NCI-H510A (cell line): ENCODE measurements around the gene ZDHHC13.

Source experiments
- DNase-seq: peaks from one replicate; lab custom pipeline; 2025; lab: John Stamatoyannopoulos, UW

Gene ZDHHC13

DNA sequence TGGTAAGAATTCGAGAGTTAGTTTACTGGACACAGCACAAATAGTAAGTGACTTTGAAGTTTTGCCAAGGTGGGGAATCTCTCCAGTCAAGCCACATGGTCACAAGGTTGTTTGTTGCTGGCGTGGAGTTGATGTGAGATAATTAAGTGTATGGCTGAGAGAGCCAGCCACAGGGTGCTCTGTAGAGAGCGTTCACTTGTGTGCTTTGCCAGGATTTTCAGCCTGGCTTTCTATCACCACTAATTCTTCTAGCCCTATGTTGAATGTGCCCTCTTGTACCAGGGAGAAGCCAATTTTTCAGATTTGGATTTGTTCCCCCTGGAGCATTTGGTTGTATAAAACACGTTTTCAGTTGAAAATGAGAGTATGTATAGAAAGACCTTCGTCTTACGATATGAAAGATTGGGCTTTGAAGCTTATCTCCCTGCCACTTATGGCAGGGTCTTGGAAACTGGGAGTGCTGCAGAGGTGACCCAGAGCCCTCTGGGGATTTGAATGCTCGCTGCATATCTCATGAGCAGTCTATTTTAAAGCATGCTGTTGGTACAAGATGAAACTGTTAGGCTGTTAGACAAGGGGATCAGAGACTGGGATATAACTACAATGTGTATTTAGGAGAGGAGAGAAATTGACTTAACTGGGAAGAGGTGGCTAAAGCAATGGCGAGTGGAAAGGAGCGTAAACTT, 56.2 kb downstream of the ZDHHC13 start:
- no peak for DNase-seq

DNA sequence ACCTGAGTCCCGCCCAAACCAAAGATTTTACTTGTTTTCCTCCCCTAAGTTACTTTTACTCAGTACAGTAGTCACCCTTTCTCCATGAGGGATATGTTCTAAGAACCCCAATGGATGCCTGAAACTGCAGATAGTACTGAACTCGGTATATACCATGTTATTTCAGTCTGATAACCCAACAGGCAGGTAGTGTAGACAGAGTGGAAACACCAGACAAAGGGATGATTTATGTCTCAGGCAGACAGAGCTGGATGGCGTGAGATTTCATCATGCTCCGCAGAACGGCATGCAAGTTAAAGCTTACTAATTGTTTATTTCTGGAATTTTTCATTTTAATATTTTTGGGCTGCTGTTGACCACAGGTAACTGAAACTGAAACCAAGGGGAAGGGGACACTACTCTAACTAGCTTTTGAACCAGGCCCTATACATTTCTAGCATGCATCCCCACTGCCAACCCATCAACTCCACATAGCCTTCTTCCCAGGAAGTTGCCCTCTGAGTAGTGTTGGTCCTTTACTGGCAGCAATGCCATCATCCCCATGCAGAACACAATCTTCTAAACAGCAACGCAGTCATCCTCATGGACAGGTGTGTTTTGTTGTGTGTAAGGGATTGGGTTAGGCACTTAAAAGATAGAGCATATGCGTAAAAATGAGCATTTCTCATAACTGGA, 57.1 kb downstream of the ZDHHC13 start:
- DNase-seq, result no peak

DNA sequence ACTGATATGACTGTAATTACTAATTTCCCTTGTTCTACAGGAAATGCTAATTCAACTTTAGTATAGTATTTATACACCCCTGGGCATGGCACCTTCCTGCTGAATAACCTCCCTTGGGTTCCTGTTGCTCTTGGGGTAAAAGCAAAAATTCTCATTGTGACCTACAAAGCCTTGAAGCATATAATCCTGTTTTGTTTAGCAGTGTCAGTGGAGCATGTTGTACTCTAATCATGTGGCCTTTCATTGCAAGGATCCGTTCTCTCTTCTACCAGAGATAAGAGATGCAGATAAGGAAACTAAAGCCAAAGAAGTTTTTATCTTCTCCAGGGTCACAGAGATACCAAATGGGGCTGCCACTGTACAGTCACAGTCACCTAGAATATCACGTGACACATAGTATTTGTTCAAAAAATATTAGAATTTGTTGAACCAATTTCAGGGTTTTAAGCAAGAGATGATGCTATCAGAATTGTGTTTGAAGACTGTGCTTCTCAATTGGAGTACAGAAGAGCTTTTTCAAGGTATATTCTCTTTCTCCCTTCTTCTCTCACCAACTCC, 59.7 kb downstream of the ZDHHC13 start:
- no peak for DNase-seq

DNA sequence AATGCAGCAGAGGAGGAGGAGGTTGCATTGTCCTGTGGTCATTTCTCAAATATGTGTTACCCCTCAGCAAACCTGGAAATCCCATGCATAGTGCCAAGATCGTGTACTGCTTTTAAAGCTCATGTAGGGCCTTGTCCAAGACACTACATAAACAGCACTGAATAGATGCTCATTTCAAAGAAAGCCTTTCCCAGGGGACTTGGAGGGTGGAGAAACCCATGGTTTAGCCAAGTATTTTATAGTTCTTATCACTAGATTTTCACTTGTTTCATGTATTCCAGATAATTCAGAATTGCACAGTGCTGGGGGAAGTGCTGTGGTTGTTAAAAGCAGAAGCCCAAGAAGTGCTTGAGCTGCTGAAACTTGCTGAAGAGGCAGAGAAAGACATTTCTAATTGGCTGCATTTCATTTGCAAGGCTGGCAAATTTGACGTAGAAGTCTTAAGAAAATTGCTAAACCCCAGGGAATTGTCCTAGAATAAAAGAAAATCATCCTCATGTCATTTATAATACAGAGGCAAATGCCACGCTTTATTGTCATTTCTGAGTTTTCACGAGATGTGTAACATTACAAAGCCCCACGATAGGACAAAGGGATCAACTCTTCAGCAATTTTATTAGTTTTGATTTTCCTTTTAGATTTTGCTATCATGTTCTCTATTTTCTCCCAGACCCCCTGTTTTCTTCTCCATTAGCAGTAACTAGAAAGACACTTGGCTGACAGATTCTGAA, 64.7 kb downstream of the ZDHHC13 start:
- no peak for DNase-seq

DNA sequence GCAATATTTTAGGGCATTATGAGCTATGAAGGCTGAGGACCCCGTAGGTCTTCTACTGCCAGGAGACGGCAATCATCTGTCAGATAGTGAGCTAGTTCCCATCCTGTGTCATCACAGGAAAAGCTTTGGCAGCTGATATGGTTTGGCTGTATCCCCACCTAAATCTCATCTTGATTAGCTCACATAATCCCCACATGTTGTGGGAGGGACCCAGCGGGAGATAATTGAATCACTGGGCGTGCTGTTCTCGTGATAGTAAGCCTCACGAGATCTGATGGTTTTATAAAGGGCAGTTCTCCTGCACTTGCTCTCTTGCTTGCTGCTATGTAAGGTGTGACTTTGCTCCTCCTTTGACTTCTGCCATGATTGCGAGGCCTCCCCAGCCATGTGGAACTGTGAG, 66.7 kb downstream of the ZDHHC13 start:
- DNase-seq, result no peak

DNA sequence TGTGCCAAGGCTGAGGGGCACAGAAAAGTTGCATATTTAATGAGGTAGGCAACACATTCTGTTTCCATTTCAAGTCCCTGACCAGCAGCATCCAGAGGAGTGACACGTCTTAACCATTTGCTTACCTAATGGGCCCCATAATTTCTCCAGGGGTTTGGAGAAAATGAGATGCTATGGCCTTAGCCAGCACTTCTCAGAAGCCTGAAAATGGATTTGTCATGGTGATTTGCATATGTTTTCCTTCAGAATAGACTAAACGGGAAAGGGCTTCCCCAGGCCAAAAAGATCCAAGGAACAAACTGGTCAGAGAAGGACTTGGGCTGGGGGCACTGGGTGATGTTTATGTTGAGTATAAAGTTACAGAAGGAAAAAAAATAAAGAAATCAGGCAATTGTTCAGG, 68.1 kb downstream of the ZDHHC13 start:
- DNase-seq, result no peak

DNA sequence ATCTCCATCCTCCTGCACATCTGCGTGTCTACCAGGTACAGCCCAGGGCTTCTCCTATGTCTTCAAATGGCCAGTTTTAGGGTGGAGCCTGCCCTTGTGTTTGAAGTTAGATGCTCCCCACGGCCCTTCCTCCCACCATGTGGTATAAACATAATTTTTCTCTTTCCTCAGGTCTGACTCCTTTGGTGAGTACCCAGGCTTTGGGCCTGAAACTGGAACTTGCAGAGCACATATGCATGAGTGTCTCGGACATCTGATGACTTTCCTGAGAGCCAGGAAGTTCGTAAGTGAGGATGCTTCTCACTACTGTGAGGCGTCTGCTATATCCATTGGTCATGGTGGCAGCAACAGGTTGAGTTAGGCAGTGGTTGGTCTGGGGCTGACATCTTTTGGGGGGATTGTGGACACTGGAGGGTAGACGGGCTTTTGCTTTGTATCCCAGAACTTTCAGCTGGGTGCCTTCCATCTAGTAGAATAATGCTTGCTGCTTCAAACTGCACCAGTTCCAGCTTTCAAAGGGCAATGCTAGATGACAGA, 68.6 kb downstream of the ZDHHC13 start:
- no peak for DNase-seq

DNA sequence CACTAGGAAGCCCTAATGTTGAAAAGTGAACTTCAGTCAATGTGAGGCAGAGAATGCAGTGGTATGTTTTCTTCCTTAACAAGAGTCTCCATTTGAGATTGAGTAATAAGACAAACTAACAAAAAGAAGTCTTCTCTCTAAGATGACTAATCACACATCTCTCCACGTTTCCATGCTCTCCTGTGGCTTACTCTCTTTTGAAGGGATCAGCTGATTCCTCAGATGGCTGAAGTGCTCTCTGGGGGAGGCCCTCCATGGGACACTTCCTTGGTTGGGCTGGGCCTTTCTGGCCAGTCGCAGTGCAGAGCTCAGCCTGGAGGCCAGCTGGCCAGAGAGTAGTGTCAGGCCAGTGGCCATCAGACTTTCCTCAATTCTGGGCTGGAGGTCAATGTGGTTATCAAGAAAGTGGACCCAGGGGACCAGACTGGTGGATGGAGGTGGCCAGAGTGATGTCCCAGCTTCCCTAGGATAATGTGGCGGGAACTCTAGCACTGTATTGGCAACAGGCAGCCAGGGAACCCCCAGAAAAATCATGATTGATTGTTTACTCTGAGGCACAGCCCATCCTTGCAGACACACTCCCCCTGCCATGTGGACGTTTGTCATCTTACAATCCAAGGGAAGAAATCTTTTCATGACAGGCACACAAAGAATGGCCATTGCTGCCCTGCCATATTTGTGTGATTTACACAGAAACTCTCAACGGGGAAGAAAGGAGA, 70.3 kb downstream of the ZDHHC13 start:
- no peak for DNase-seq

DNA sequence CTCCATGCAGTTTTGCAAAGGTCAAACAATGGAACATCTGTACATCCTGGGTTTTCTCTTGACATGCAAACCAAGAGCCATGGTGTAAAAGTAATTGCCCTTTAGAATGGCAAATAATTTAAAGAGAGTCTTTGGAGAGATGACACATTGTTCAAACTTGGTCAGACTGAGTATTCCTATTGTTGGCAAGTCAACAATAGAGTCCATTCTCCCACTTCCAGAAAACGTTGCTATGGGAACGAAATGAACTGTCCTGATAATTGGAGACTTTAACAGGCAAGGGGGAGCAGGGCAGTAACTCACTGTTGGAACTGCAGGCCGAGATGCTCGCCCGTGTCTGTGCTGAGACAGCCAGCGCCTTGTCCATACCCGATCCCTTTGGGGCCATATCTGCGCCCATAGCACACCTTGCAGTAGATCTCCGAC, 70.9 kb downstream of the ZDHHC13 start:
- DNase-seq, result no peak

DNA sequence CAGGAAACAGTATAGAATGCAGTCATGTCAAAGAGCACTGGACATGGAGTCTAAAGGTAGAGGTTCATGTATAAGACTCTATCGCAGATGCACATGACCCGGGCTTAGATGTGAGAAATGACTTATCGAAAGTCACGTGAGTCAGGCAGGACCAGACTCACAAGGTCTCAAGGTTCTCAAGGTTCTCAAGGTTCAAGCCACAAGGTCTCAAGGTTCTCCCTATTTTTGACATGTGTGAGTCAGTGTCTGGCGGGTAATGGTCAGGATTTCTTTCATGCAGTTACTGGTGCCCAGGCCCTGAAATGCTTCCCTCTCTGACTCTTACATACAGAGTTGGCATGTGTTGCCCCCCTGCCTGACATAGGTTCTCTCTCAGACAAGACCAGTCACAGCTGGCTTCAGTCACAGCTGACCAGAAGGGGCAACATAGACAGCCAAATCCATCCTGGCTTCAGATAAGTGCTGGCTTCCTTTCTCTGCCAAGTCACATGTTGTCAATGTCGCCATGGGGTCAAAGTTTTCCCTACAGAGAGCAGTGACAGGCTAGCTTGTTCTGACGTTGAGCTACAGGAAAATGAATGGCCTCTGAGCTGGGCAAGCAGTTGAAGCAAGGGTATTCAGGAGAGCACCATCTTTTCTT, 74.7 kb downstream of the ZDHHC13 start:
- DNase-seq, result no peak

DNA sequence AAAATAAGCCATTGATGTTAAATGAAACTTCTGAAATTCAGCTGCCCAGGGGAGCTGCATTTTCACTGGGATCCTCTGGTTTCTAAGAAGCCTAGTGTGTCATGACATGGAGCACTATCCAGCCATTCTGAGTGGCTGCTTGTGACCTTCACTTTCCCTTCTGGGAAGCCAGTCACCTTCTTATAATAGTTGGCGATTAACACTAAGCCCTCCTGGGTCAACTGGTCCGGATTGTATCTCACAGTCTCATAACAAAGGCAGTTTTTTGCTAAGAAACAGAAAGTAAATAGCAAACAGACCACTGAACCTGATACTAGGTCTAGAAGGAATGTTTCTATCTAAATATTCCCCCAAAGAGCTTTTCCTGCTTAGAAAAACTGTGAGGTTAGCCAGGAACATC, 76.9 kb downstream of the ZDHHC13 start:
- DNase-seq, result no peak

DNA sequence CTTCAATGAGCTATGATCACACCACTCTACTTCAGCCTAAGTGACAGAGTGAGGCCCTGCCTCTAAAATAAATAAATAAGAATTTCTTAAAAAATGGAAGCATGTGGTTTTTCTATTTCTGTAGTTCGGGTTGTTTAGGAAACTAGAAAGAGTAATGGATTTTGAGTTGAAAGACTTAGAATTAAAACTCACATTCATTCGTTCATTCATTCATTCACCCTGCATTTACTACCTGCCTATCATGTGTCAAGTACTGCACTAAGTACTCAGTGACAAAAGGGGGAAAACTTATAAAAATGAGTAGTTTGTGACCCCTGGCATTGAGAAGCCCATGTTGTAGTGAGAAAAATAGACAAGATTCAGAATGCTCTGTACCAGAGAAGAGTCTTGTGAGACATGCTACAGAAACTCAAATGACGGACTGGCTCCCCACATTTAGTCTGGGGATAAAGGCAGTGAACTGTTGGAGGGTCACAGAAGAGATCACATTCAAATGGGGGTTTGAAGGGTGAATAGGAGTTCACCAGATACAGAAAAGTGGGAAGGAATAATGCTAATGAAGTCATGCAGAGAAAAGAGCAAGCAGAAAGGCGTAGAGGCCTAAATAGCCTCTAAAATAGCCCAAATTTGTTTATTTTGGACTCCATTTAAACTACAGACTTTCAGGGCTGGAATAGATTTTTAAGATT, 77.8 kb downstream of the ZDHHC13 start:
- no peak for DNase-seq

DNA sequence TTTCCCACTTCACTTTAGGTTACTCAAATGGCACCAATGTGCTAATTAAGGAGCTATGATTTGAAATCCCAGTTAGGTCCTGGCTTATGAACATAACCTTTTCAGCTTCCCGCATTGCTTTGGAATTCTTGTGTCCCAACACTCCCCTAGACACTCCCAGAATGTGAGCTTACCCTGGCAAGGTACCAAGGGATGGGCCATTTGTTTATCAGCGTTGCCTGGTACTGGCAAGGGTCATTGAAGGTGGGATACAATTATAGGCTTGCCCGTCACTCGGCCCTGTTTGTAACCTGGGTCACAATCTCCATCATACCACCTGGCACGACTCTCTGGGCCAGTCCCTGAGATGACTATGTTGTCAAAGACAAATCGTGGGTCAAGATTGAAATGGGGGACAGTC, 79.5 kb downstream of the ZDHHC13 start:
- DNase-seq, result no peak

DNA sequence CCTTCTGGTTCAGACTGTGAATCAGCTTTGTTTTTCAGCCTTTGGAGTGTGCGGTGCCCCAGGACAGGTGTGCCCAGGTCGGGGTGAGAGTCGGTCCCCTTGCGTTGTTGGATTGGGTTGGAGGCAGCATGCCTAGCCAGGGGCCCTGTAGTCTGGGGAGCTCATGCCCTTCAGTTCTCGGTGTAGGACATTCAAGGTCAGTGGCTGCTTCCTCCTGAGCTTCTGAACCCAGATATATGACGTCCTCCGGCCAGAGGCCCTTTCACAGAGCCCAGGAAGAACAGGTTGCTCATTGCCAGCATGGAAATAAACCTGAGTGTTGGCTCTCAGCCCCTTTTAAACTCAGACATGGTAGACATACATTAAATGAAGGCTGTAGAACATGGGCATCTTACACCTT, 82.1 kb downstream of the ZDHHC13 start:
- no peak for DNase-seq

DNA sequence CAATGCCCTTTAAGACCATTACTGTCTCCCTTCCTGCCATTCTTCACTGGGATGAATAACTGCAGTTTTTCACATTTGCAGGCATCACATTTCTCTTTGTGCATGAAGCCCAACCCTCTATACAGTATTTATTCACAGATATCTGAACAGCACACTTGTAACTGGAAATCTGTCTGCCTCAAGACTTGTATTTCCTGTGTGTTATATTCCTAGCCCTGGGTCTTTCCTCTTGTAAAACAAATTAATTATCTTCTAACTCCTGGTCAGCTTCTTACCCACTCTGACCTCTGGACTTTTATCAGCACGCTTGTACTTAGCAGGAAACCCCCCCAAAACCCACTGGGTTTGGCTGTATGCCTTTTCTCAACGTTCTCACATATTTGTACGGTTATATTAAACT, 82.8 kb downstream of the ZDHHC13 start:
- no peak for DNase-seq

DNA sequence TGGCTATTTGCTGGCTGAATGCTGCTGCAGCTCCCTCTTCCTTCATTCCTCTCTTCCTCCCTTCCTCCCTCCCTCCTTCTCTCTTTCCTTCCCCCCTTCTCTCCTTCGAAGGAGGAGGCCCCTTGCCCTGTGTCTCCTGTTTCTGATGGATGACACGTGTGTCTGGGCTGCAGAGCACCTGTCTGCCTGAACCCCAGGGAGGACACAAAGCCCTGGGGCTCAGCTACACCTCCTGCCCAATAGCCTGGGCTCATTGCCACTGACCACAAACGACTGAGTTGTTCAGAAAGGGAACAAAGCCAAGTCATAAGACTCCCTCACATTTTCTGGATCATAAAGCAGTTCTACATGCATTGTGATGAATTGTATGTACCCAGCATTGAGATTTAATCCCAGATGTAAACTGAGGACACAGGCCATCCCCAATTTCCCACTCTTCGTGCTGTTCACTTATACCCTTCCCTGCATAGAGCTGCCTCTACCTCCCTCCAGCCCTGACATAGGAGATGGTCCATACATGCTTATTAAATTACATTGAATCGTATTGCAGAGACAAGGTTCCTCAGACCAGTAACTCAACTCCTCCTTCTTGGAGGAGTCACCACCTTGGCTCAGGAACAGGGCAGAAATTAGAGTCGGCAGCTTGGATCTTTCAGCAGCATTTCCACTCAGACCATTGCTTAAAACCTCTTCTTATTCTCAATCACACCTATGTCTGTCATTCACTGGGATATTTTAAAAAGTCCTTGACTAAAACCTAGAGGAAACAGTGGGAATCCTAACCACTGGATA, 83.6 kb downstream of the ZDHHC13 start:
- DNase-seq, result no peak

DNA sequence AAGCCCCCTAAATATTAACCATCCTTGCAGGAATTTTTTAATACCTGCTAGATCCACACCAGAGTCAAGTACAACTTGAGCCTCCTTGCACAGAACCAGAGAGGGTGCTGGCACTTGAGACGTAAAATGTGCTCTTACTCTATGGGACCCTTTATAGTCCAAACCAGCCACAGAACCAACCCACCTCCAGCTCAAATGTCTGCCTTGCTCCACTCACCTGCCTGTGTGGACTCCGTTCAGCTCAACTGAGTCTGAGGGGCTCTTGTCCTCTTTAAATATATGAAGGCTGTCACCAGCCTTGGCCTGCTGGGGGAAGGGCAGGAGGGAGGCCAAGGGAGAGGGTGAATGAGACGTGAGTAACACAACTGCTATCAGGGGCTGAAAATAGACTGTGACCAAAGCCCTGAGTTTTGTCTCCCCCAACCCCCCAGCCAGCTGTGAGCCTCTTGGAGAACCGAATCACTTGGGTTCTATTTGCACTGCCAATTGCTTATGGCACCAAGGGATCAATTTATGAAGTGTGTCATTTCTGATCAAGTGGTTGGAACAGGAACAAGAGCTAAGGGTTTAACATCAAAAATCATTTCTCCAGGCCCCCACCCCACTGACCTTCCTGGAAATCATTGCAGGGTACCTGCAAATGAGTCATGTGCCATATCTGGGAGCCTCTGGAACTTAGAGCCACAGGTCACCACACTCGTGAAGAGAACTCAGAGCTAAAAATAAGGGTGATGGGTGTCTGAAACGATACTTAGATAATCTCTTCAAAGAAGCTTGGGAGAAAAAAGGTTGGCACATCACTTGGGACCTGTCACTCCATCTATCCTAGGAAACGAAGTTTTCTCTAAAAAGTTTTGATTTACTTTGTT, 85.0 kb downstream of the ZDHHC13 start, which contains the start of gene CSRP3:
Gene CSRP3, minus strand, starts transcription at position 247 of the 869 bp plus-strand sequence. CDS start 9,535 bp downstream, outside the sequence.
- no peak for DNase-seq

DNA sequence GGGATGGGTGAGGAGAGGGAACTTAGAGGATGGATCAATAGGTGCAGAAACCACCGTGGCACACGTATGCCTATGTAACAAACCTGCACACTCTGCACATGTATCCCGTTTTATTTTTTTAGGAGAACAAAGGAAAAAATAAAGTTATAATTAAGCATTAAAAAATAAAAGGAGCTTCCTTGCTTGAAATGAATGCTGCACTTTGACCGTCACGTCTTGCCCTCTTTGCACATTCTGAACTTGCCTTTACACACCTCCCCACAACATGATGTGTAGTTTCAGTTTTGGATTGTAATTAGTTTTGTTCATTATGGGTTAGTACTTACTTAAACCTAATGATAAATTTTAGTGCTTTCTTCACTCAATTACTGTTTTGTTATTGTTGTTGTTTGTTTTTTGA, 87.9 kb downstream of the ZDHHC13 start:
- no peak for DNase-seq

DNA sequence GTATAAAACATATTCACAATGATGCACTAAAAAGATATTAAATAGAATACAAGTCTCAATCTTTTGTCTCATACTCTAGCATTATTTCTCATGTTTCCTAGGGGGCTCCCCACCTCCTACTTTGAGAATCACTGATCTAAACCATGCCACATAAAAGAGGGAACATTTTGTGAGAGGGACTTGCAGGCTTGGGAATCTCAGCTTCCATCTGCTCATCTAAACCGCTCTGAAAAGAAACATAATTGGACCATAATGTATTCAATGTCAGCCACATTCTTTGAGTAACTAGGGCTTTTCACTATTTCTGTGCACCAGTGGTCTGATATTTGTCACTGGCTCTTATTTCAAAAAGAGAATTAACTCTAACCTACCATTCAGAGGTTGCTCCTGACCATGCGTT, 91.2 kb downstream of the ZDHHC13 start:
- no peak for DNase-seq
